ENCODE results near the gene ACAD9. TPM values are rescaled to one million over a fixed set of nuclear protein-coding genes. Genes with fewer than 3 reads are reported as not detected.

Gene ACAD9
- total RNA-seq, result 73.8 TPM

GRCh38 chr3:128879125-128879969 lies at the start of gene ACAD9:
Gene ACAD9, plus strand, starts transcription at chr3:128879620. Its CDS starts 72 bp downstream, at chr3:128879692.

Other genes starting within 250 kb of the ACAD9 start
- gene RPN1, start 228.8 kb upstream of the ACAD9 start, total RNA-seq, result 173 TPM
- 75.9 TPM for gene RAB7A, start 153.4 kb upstream of the ACAD9 start, total RNA-seq
- 1.3 TPM for gene CFAP92, start 114.5 kb downstream of the ACAD9 start, total RNA-seq
- 1.1 TPM for gene EFCC1, start 121.7 kb downstream of the ACAD9 start, total RNA-seq
- gene GP9, start 181.2 kb downstream of the ACAD9 start, total RNA-seq, result 1.2 TPM
- gene RAB43, start 242.2 kb downstream of the ACAD9 start, total RNA-seq, result 8.6 TPM